GM19328 (cell line): ENCODE measurements around the gene C6orf47.
A peak's percentile ranks its signal among the peaks of the same experiment; 100 is the strongest.

Source experiments
- ATAC-seq: cut with Tn5 transposase; IDR thresholded peaks from one replicate; pipeline ENCODE4 v1.9.1; 2021; ENCODE audit warnings: mild to moderate bottlenecking, moderate library complexity; ENCODE audit not compliant: unreplicated experiment

The C6orf47 gene

DNA sequence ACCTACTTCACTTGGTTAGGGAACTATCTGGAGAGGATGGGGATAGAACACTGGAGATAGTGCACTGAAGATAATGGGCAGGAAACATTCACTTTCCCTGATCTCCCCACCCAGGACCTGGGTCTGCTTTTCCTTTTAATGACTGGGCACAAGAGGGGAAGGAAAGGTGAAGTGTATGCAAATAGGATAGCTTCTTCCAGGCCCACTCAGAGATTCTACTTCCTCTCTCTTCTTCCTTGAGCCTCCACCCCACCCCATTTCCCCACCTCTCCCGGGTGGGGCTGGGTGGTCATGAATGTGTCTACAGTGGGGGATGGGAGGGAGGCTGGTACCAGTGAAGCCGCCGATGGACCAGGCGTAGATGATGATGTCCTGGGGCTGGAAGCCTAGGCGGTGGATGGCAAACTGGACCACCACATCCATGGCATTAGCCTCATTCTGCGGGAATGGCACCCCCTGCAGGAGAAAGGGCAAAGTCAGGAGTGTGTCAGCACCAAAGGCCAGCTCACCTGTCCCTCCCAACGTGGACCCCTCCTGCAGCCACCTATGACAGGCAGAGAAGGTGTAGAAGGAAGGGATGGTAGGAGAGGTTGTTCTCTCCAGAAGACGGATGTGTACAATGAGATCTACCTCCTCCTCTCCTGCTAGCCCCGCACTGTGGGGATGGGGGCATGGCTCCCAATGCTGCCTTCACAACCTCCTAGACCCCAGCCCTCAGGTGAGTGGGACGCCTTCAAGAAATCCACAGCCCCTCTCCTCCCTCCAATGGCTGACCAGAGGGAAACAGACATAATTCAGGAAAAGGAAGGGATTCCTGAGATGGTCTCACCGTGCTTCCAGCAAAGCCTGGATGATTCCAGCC, 28.9 kb upstream of the C6orf47 start:
- no peak for ATAC-seq

DNA sequence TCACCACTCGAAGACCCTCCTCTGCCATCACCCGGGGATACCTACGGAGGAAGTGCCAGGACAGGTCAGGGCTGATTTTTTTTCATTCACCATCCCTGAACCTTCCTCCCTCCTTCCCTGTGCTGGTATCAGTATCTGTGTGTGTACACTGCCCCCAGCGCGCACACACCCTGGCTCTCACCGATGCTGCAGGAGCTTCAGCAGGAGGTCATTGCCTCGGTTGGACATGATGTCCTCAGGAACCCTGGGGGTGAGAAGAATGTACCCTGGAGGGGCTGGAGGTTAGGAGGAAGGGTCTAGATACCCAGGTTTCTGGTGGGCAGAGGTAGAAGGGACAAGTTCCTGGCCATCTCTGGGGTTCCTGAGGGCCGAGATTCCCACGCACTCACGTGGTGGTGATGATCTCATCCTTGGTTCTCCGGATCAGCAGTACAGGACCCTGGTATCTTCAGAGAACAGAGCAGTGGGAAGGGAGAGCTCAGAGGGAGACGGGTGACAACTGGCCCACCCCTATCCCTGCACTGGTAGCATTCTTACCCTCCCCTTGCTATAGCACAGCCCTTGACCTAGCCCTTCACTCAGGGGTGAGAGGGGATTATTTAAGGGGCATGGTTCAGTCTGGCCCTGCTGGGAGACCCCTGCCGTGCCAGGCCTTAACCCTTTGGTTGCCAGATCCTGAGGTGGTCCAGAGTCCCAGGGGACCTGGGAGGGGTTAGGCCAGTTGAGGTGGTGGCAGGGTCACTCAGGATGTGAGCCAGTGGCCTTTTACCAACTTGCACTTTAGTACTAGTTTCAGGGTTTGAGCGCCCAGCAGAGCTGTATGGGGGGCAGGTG, 27.5 kb upstream of the C6orf47 start:
- ATAC-seq: no peak

DNA sequence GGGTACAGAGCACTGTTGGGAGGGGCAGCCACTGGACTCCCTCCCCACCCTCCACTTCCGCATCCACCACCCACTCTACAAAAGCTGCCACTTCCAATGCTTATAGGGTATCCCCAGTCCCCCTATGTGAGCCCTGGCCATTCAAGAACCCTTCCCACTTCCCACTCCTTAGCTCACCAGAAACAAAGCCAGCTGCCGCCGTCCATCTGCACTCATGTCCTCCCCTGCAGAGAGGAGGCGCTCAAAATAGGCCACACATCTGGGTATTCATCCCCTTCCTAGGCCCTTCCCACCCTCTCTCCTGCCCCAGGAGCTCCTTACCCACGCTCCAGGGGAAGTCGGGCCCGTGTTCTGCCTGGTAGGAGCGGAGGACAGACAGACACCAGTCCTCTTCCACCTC, 26.7 kb upstream of the C6orf47 start:
- ATAC-seq: no peak

DNA sequence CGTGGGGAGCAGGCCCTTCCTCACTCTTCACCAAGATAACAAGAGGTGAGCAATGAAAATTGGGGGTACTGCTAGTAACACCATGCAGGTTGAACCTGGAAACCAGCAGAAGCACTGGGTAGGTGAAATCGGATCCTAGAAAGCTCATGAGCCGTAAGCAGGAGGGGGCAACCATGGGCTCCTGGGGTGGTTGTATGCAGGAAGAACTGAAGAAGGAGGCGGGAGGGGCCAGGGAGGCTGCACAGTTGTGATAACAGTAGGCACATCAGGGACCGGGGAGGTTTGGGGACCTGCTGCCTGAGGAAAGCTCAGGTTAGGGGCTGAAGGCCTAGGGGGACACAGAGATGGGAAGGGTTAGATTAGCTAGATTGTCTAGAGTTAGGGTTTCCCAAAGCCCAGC, 25.9 kb upstream of the C6orf47 start:
- no peak for ATAC-seq

DNA sequence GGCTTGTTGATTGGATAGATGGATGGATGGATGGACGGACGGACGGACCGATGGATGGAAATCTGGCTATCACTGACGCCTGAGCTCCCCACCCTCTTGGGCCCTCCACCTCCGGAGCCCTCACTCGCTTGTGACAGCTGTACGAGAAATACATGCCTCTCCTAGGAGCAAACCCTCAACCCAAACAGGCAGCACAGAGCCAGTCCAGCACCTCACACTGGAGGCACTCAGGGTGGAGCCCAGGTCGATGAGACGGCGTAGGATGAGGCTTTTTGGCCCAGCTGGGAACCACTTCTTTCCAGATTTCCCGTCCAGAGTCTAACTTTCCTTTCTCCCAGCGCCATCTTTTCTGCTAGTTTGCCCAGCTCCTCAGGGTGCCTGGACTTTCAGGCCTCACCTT, 23.0 kb upstream of the C6orf47 start:
- no peak for ATAC-seq

DNA sequence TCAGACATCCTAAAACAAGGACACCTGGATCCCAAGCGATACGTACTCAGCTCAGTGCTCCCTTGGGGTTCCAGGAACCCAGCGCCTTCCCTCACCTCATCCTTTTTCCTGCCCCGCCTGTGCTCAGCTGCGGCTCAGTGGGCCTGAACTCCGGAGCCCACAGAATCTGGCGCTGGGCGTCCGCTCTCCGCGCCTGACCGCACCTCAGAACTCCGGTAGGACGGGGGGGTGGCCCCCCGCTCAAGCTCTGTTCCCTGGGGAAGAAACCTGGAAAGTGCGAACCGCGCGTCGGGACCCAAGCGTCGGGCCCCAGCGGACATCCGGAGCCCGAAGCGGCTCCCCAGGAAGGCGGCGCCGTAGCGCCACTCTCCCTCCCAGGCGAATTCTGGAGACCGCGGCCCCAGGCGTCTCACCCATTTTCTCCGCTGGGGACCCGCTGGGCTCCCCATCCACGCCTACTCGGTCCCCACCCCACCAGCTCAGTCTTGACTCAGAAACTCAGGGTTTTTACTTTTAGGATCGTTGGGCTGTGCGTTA, 20.6 kb upstream of the C6orf47 start:
- no peak for ATAC-seq

DNA sequence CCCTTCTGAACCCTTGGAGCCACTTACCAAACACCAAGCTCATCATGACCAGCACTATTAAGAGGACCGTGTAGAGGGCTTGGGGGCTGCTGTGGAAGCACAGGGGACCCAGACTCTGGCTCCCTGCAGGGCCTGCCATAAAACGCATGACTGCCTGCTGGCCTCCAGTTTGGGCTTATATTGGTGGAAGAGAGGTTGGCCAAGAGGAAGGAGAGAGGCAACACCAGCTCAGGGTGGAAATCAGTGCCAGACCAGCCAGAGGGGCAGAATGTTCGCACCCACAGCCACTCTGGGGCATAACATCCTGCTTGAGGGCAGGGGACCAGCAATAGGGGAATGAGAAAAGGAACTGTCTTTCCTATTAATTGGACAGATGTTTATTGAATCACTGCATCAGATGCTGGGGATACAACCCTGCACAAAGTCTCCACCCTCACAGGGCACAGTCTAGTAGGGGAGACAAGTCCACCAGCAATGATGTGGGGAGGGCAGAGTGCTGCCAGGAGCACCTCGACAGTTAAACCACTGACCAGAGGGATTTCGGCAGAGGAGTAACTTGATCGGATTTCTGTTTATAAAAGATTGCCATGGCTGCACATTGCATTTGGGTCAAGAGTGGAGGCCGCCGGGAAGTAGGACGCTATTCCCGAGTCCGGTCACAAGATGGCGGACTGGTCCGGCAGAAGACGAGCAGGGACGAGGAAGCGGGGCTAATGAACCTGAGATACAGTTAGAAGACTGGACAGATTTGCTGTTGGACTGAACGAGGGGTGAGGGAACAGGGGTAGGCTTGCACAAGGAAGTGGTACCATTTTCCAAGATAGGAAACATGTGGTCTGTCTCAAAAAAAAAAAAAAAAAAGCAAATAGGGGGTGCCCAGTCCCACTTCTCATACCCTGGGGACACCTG, 19.9 kb upstream of the C6orf47 start, which contains the start of gene LY6G5C:
LY6G5C (minus strand) TSS at position 842 of the 909 bp plus-strand sequence; CDS start at position 148, 694 bp downstream.
- ATAC-seq: no peak

DNA sequence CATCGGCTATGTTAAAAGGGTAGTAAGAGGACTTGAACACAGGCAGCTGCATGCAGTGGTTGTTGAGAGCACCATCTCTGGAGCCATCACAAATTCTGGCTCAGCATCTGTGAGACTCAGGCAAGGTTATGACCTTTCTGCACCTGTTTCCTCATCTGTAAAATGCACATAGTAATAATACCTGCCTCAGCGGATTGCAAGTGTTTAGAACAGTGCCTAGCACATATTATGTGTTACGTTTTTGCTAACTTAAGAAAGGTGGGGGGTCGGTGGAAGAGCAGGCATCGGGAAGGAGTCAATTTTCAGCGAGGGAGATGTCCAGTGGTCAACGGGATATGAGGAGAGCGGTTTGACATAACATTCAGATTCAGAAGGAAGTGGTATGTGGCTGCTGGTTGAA, 17.4 kb upstream of the C6orf47 start:
- ATAC-seq: no peak

DNA sequence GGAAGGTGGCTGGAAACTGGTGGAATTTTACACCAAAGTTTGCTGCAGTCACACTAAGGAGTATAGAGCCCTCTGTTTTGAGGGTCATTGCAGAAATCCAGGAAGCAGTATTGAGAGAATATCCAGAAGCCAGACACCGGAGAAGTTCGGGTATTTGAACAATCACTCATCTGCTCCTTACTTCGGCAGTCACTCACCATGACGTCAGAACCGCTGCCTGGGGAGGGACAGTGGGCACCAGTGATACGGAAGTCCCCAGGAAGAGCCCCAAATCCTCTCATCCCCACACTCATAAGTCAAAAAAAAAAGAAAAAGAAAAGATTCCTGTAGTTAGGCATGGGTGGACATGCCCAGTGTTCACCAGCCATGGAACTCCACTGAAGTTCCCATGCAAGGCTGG, 16.3 kb upstream of the C6orf47 start:
- no peak for ATAC-seq

DNA sequence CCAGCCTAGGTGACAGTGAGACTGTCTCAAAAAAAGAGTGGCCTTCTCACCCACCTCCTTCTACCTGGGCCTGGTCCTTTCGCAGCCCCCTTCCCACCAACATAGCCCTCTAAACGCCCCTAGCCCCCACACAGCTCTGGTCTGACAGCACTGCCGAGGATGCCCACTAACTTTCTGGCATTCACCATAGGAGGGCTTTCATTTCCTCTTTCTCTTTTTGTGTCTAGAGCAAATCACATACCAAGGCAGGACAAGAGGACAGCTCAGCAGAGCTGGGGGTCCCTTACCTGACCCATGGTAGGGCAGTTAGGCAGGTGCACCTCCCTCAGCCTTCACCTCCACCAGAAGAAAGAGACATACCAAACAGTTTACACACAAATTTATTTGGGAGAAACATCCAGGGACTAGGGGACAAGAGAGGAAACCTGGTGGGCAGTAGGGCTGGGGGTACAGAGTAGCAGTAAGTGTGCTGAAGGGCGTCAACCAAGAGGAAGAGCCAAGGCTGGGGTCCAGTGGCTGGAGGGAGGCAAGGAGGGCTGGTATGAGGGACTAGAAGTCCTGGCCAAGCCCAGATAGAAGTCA, 15.8 kb upstream of the C6orf47 start:
- ATAC-seq: no peak

DNA sequence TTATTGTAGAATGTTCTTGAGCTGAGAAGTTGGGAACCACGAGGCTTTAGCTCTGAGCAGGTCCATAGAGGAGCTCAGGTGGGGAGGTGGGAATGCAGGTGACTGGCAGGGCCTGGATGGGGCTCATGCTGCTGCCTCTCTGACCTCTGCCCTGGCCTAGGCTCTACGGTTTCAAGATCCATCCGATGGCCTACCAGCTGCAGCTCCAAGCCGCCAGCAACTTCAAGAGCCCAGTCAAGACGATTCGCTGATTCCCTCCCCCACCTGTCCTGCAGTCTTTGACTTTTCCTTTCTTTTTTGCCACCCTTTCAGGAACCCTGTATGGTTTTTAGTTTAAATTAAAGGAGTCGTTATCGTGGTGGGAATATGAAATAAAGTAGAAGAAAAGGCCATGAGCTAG, 9.1 kb upstream of the C6orf47 start, which contains the start of gene LY6G5B:
LY6G5B (plus strand) TSS at position 301 of the 400 bp plus-strand sequence. CDS start 975 bp downstream, outside the sequence.
- no peak for ATAC-seq

DNA sequence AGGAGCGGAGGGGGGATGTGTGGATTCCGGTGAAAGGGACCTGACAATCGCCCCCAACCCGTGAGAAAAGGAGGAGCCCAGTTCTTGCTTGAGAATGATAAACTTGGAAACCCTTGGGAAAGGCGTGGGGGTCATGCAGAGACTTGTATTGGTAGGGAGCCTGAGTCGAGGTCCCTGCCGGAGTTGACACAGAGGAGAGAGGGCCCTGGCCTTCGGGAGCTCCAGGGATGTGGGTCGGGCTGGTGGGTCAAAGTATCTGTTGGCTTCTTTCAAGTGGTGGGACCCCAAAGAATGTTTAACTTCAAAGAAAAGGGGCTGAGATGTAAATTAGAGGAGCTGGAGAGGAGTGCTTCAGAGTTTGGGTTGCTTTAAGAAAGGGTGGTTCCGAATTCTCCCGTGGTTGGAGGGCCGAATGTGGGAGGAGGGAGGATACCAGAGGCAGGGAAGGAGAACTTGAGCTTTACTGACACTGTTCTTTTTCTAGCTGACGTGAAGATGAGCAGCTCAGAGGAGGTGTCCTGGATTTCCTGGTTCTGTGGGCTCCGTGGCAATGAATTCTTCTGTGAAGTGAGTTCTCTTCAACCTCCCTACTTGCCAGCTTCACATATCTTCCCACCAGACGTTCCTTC, 5.9 kb upstream of the C6orf47 start:
- ATAC-seq: no peak

DNA sequence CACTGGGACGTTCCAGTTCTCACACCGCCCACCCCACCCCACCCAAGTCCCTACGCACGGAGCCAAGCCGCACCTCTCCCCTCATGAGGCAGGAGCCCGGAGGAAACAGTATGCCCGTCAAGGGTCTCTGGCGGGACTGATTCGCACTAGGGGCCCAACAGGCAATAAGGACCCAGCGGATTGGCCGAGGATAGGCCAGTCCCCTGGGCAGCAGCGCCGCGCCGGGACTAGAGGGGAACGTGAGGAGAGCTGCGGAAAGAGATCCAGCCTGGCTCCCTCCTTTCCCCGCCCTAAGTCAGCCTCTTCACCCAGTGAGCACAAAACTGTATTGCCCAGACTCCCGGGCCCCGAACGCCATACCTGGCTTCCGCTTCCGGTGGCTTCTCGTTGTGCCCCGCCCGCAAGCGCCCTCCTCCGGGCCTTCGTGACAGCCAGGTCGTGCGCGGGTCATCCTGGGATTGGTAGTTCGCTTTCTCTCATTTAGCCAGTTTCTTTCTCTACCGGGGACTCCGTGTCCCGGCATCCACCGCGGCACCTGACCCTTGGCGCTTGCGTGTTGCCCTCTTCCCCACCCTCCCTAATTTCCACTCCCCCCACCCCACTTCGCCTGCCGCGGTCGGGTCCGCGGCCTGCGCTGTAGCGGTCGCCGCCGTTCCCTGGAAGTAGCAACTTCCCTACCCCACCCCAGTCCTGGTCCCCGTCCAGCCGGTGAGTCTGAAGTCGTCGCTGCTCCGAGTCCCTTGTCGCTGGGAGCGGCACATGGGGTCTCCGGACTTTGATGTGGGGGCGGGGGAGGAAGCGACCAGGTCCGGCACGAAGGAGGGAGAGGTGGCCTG, 5.1 kb upstream of the C6orf47 start, which contains the start of gene CSNK2B:
CSNK2B (plus strand) TSS at position 580 of the 836 bp plus-strand sequence. CDS start 752 bp downstream, outside the sequence.
- ATAC-seq: peak; percentile 79

DNA sequence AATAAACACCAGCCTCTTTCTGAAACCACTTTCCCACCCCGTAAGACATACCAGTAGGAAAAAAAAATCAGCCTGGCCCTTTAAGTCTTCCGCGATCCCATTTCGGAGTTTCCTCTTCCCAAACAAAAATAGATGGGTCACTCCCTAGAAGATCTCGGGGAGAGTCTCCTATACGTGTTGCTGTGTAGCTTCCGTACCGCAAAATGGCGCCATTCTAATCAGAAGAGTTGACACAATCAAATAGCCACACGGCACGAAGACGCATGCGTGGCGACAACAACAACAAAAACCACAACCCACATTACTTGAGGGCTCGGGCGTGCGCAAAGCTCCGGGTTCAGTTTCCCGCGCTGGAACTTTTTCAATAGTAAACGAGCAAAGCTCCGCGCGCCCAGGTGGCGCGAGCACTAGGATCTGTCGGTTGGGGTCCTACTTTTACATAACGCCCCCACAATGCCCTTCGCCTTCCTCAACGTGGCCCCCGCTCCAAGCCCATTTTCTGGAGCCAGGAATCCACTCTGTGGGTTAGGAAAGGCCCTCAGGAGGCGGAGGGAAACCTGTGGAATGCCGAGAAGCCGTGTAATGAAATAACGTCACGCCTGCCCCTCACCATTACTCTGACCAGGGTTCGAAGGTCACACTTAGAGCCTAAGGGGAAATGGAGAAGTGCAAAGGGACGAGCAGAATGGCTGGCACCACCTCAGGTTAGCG, 4.4 kb upstream of the C6orf47 start, which contains the start of gene GPANK1:
GPANK1 (minus strand) TSS at position 208 of the 711 bp plus-strand sequence. CDS start 519 bp downstream, outside the sequence.
- ATAC-seq: peak; percentile 28

DNA sequence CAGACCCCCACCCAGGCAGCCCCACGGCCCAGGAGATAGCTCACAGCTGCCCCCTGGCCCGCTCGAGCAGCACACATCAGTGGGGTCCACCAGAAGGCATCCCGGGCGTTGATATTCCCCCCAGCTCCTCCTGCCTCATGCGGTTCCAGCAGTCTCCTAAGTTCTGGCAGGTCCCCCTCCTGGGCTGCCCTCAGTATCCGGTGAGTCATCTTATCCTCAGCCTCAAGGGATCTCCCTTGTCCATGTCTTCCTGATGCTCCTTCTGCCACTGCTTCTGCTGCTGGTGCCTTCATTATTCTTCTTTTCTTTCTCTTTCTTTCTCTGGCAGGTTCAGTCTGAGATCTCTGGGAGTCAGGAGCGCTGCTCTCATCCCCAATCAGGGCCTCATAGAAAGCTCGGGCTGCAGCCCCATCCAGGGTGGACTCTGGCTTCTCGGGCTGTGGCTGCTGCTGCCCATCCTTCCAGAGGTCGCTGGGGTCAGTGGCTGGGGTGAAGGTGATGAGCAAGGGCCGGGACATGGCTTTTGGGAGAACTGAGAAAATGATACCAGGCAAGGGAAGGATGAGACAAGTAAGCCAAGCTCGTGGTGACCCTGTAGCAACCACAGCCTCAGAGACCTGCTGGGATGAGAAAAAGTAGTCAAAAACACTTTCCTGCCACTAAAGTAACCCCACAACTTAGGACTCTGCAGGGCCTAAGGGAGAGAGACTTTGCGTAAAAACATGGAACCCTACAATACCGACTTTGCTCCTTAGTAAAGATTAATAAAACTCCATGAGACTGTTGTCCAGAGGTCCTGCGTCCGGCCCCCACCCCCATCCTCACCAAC, 3.6 kb upstream of the C6orf47 start:
- ATAC-seq: no peak

DNA sequence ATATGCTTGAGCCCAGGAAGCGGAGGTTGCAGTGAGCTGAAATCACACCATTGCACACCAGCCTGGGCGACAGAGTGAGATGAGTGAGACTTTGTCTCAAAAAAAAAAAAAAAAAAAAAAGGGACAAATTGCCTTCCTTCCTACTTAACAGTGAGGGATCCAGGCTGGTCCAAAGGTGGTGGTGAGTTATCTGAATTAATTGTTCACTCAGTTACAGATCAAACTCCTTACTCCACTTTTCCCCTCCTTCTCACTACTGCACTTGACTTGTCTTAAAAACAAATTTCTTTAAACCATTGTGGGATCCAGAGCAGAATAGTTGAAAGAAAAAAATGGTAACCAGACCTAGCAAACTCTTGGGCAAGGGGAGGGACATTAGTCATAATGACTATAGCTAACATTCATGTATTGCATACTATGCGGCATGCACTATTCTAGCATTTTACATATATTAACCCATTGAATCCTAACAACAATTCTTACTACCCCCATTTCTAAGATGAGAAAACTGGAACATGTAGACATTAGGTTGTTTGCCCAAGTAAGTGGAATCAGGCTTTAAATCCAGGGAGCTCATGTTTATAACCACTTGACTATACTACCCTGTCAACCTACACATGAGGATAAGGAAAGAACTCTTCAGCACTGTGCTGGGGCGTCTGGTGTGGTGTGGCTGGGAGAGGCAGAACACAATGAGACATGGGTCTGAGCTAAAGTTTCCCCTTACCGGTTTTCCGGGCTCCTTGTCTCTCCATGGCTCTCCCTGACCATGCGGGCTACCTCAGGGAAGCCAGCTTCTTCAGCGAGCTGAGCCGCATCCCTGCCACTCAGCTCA, 2.8 kb upstream of the C6orf47 start:
- no peak for ATAC-seq
